Neutrophil (primary cell): ENCODE data around the gene GPR42.

Experiments
- H3K27ac ChIP-seq: fragments of 200-600 bp; sonication (generic); 2 replicates; pipeline ENCODE4 v1.5.1; 2016; ENCODE audit warnings: mild to moderate bottlenecking, moderate library complexity
- H3K27me3 ChIP-seq: fragments of 200-600 bp; sonication (generic); 2 replicates; pipeline ENCODE4 v1.6.0; 2016; ENCODE audit warnings: mild to moderate bottlenecking
- H3K36me3 ChIP-seq: fragments of 200-600 bp; sonication (generic); 2 replicates; pipeline ENCODE4 v1.5.1; 2017
- H3K4me1 ChIP-seq, 2 experiments: fragments of 200-600 bp in 1 of 2; sonication (generic) in 1 of 2; 1 replicate in 1 of 2; 2 replicates in 1 of 2; pipeline versions ENCODE4 v1.5.1 to v1.6.1; 2013 to 2016; ENCODE audit warnings: low read depth in 1 of 2, low read length in 1 of 2, mild to moderate bottlenecking in 1 of 2, moderate library complexity in 1 of 2; ENCODE audit not compliant: control insufficient read depth in 1 of 2, insufficient read depth in 1 of 2
- H3K4me3 ChIP-seq, 2 experiments: fragments of 200-600 bp in 1 of 2; sonication (generic) in 1 of 2; 1 replicate in 1 of 2; 2 replicates in 1 of 2; pipeline ENCODE4 v1.5.1; 2013 to 2016; ENCODE audit warnings: low read depth in 1 of 2, low read length in 1 of 2, mild to moderate bottlenecking in 1 of 2, moderate library complexity in 1 of 2
- H3K9me3 ChIP-seq: fragments of 200-600 bp; sonication (generic); 2 replicates; pipeline ENCODE4 v1.5.1; 2016
- CTCF ChIP-seq: fragments of 200-600 bp; sonication (generic); IDR thresholded peaks from 2 replicates; pipeline ENCODE4 v1.5.1; 2016; ENCODE audit warnings: antibody characterized with exemption

GPR42 gene

GRCh38 chr19:35379992-35380391 lies 9.1 kb downstream of the GPR42 start:
- Histone ChIP-seq H3K27me3 (peaks cover 28% of the 10 kb centered on the region), H3K9me3 (no peaks in the 10 kb centered on the region), H3K4me1 (peaks cover 0 to 12% of the 10 kb centered on the region in 2 experiments), H3K36me3 (no peaks in the 10 kb centered on the region), H3K4me3 (no peak overlapping the region), H3K27ac (no peak overlapping the region)
- TF ChIP-seq CTCF = no peak

GRCh38 chr19:35380450-35381124 lies 9.7 kb downstream of the GPR42 start:
- no peak for TF ChIP-seq CTCF
- H3K9me3 ChIP-seq = no peaks in the 10 kb centered on the region
- H3K4me3 ChIP-seq = no peak overlapping the region
- H3K36me3 ChIP-seq = no peaks in the 10 kb centered on the region
- peaks cover 0 to 12% of the 10 kb centered on the region in 2 experiments for H3K4me1 ChIP-seq
- H3K27ac ChIP-seq = no peak overlapping the region
- H3K27me3 ChIP-seq = peaks cover 28% of the 10 kb centered on the region

GRCh38 chr19:35381318-35381717 lies 10.4 kb downstream of the GPR42 start:
- Histone ChIP-seq H3K4me1 (peaks cover 0 to 12% of the 10 kb centered on the region in 2 experiments), H3K9me3 (no peaks in the 10 kb centered on the region), H3K36me3 (no peaks in the 10 kb centered on the region), H3K27me3 (peaks cover 22% of the 10 kb centered on the region), H3K27ac (no peak overlapping the region), H3K4me3 (no peak overlapping the region)
- TF ChIP-seq CTCF = no peak

GRCh38 chr19:35381926-35382325 lies 11.1 kb downstream of the GPR42 start:
- Histone ChIP-seq H3K4me3 (no peak overlapping the region), H3K4me1 (peaks cover 0 to 10% of the 10 kb centered on the region in 2 experiments), H3K27ac (no peak overlapping the region), H3K27me3 (peaks cover 21% of the 10 kb centered on the region), H3K9me3 (no peaks in the 10 kb centered on the region), H3K36me3 (no peaks in the 10 kb centered on the region)
- TF ChIP-seq CTCF = no peak

GRCh38 chr19:35383536-35383935 lies 12.7 kb downstream of the GPR42 start:
- TF ChIP-seq CTCF = no peak

More at GRCh38 chr19:35383536-35383935, 12.7 kb downstream of the GPR42 start:
- H3K4me3 ChIP-seq = no peak overlapping the region
- H3K27ac ChIP-seq = no peak overlapping the region
- H3K36me3 ChIP-seq = no peaks in the 10 kb centered on the region
- H3K27me3 ChIP-seq = peaks cover 21% of the 10 kb centered on the region
- H3K4me1 ChIP-seq = no peaks in the 10 kb centered on the region
- H3K9me3 ChIP-seq = no peaks in the 10 kb centered on the region
